ENCODE data around the gene FLRT2.

FLRT2 gene

DNA sequence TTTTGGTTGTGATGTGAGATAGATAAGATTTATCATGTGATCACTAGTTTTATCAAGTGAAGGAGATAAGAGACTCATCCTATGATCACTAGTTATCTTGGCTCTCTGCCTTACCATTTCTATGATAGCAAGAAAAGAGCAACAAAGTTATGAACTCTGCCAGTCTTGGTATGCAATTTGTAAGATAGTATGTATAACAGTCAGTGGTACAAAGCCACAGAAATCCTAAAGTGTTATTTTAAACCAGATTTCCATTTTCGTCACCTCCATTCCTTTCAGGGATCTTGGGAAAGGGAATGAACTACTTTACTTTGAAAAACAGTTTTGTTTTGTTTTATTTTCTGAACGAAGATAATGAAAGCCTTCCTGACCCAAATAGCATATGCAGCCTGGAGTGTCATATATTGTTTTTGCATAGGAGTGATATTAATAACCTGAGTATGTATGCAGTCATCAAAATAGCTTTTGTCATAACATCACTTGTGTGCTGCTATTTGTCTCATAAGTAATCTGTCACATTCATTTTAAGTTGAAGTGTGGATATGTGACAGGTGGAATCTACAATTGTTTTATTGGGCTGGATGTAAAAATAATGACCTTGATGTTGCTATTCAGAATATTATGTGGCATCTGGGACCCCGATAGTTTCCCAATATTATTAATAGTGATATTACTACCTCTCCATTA lies 35.0 kb downstream of the FLRT2 start:
- no peak overlapping the region for H3K4me2 ChIP-seq (ENCODE audit: low read length)
- no peak for TF ChIP-seq EZH2phosphoT487 (IDR thresholded peaks at IDR 0.05; ENCODE audit: borderline replicate concordance, low read length)
- TF ChIP-seq, protein P1, sequence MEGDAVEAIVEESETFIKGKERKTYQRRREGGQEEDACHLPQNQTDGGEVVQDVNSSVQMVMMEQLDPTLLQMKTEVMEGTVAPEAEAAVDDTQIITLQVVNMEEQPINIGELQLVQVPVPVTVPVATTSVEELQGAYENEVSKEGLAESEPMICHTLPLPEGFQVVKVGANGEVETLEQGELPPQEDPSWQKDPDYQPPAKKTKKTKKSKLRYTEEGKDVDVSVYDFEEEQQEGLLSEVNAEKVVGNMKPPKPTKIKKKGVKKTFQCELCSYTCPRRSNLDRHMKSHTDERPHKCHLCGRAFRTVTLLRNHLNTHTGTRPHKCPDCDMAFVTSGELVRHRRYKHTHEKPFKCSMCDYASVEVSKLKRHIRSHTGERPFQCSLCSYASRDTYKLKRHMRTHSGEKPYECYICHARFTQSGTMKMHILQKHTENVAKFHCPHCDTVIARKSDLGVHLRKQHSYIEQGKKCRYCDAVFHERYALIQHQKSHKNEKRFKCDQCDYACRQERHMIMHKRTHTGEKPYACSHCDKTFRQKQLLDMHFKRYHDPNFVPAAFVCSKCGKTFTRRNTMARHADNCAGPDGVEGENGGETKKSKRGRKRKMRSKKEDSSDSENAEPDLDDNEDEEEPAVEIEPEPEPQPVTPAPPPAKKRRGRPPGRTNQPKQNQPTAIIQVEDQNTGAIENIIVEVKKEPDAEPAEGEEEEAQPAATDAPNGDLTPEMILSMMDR (IDR thresholded peaks at IDR 0.05; ENCODE audit: low read depth, low read length, poor library complexity, severe bottlenecking), result no peak
- H3K36me3 ChIP-seq (ENCODE audit: control insufficient read depth, low read length), result no peaks in the 10 kb centered on the region
- H3K79me2 ChIP-seq (ENCODE audit: control insufficient read depth, low read length), result no peaks in the 10 kb centered on the region
- H3K27ac ChIP-seq (ENCODE audit: low read depth, low read length), result no peak overlapping the region
- no peak overlapping the region for H3K4me3 ChIP-seq (ENCODE audit: low read length)
- no peaks in the 10 kb centered on the region for H3K9me3 ChIP-seq (ENCODE audit: control insufficient read depth, insufficient read depth, low read length)
- H3K9me2 ChIP-seq (replicated peaks; ENCODE audit: control insufficient read depth, low read length), result no peaks in the 10 kb centered on the region
- no peaks in the 10 kb centered on the region for H3K27me3 ChIP-seq (ENCODE audit: control insufficient read depth, low read length)
- H4K20me1 ChIP-seq (ENCODE audit: control insufficient read depth, insufficient read depth, low read depth, low read length), result no peaks in the 10 kb centered on the region
- H3F3A ChIP-seq (ENCODE audit: control insufficient read depth, insufficient read depth), result no peaks in the 10 kb centered on the region
- no peaks in the 10 kb centered on the region for H3K4me1 ChIP-seq (ENCODE audit: control insufficient read depth, low read length)

DNA sequence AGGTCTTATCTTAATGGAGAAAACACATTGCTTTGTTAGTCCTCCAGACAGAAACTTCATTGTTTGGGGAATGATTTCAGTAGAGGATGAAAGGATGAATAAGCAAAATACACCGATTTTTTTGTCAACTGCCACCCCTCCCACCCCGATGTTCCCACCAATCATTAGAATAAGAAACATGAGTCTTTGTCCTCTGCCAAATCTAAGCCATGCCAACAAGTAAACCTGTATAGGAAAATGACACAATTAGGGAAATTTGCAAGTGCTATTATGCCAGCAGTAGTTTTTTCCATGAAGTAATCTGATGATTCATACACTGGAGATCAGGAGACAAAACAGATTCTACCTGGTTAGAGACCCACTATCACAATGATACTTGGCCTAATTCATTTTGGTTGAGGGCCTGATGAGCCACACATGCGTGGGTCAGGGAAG lies 35.9 kb downstream of the FLRT2 start:
- H3K4me2 ChIP-seq (ENCODE audit: low read length), result no peak overlapping the region
- no peak overlapping the region for H3K27ac ChIP-seq (ENCODE audit: low read depth, low read length)
- no peaks in the 10 kb centered on the region for H4K20me1 ChIP-seq (ENCODE audit: control insufficient read depth, insufficient read depth, low read depth, low read length)
- H3F3A ChIP-seq (ENCODE audit: control insufficient read depth, insufficient read depth), result no peaks in the 10 kb centered on the region
- H3K9me3 ChIP-seq (ENCODE audit: control insufficient read depth, insufficient read depth, low read length), result no peaks in the 10 kb centered on the region
- no peaks in the 10 kb centered on the region for H3K4me1 ChIP-seq (ENCODE audit: control insufficient read depth, low read length)
- no peaks in the 10 kb centered on the region for H3K79me2 ChIP-seq (ENCODE audit: control insufficient read depth, low read length)
- H3K36me3 ChIP-seq (ENCODE audit: control insufficient read depth, low read length), result no peaks in the 10 kb centered on the region
- no peak for TF ChIP-seq EZH2phosphoT487 (IDR thresholded peaks at IDR 0.05; ENCODE audit: borderline replicate concordance, low read length)
- TF ChIP-seq, protein P1 (IDR thresholded peaks at IDR 0.05; ENCODE audit: low read depth, low read length, poor library complexity, severe bottlenecking), result no peak
- no peak overlapping the region for H3K4me3 ChIP-seq (ENCODE audit: low read length)
- H3K9me2 ChIP-seq (replicated peaks; ENCODE audit: control insufficient read depth, low read length), result no peaks in the 10 kb centered on the region
- H3K27me3 ChIP-seq (ENCODE audit: control insufficient read depth, low read length), result no peaks in the 10 kb centered on the region

DNA sequence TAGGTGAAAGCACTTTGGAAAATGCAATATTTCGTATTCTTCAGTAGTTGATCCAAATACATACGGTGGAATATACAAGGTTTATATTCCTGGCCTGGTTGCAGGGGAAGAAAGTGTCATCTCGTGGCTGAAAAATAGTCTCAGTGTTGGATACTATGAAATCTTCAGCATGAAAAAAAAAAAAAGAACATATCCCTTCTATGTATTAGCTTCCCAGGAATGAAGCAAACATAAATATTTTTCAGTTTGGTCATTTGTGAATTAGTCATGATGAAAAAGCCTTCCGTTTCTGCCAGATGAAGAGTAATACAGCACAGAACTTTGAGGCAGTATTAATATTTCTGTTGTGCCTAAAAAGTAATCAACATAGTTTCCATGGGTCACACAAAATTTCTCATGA lies 36.7 kb downstream of the FLRT2 start:
- no peaks in the 10 kb centered on the region for H3K27me3 ChIP-seq (ENCODE audit: control insufficient read depth, low read length)
- TF ChIP-seq, protein P1 (IDR thresholded peaks at IDR 0.05; ENCODE audit: low read depth, low read length, poor library complexity, severe bottlenecking), result no peak
- TF ChIP-seq EZH2phosphoT487 (IDR thresholded peaks at IDR 0.05; ENCODE audit: borderline replicate concordance, low read length), result no peak
- H3K4me3 ChIP-seq (ENCODE audit: low read length), result no peak overlapping the region
- H3F3A ChIP-seq (ENCODE audit: control insufficient read depth, insufficient read depth), result no peaks in the 10 kb centered on the region
- H3K9me3 ChIP-seq (ENCODE audit: control insufficient read depth, insufficient read depth, low read length), result no peaks in the 10 kb centered on the region
- no peak overlapping the region for H3K27ac ChIP-seq (ENCODE audit: low read depth, low read length)
- no peaks in the 10 kb centered on the region for H4K20me1 ChIP-seq (ENCODE audit: control insufficient read depth, insufficient read depth, low read depth, low read length)
- no peaks in the 10 kb centered on the region for H3K9me2 ChIP-seq (replicated peaks; ENCODE audit: control insufficient read depth, low read length)
- no peaks in the 10 kb centered on the region for H3K79me2 ChIP-seq (ENCODE audit: control insufficient read depth, low read length)
- no peak overlapping the region for H3K4me2 ChIP-seq (ENCODE audit: low read length)
- H3K4me1 ChIP-seq (ENCODE audit: control insufficient read depth, low read length), result no peaks in the 10 kb centered on the region
- no peaks in the 10 kb centered on the region for H3K36me3 ChIP-seq (ENCODE audit: control insufficient read depth, low read length)

Data from DOHH2 (cell line).